ENCODE measurements around the gene DMD.

DNA sequence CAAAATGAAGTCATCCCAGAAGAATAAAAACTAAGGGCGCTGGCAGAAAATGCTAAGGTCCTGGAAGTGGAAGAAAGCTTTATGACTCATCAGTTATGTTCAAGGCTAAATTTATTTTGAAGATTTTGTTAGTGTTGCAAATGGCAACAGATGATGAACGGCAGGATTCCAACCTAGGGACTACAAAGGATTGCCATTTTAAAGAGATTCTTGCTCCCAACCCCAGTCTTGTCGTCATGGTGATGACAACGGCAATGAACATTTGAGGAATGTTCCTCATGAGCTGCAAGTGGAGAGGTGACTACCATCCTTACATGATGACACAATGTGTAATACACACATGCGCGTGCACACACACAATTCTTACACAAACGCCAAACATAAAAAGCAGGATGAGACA is 2085.1 kb downstream of the DMD start:
- TF ChIP-seq CTCF (IDR thresholded peaks at IDR 0.05; ENCODE audit: low read depth, low read length) = no peak
- no peak for TF ChIP-seq EZH2phosphoT487 (IDR thresholded peaks at IDR 0.05; ENCODE audit: low read depth)

All from OCI-LY3 (cell line).